A549 (cell line): ENCODE results near the gene HSD3B2.

Source experiments
- CTCF ChIP-seq: fragments of >200 bp; sonication (Bioruptor Twin); formaldehyde crosslinking; IDR thresholded peaks from 3 replicates; pipeline ENCODE4 v1.5.1; 2016
- ESRRA ChIP-seq: fragments of 150-350 bp; IDR thresholded peaks from 2 replicates; pipeline ENCODE4 v1.6.1; 2014; ENCODE audit warnings: mild to moderate bottlenecking, low read length, borderline replicate concordance
- USF2 ChIP-seq: fragments of 450-650 bp; IDR thresholded peaks from 2 replicates; pipeline ENCODE4 v1.6.1; 2014; ENCODE audit warnings: antibody characterized with exemption

- no peak for TF ChIP-seq CTCF
- no peak for TF ChIP-seq USF2
- TF ChIP-seq ESRRA: no peak
These were observed 48.6 kb downstream of the HSD3B2 start for GRCh38 chr1:119463569-119463968.
